HG03060 (cell line): ENCODE measurements around the gene SFT2D3.

Experiments used
- ATAC-seq: cut with Tn5 transposase; IDR thresholded peaks from one replicate; pipeline ENCODE4 v1.9.1; 2021; ENCODE audit warnings: low read depth, moderate number of reproducible peaks; ENCODE audit not compliant: unreplicated experiment

SFT2D3 gene, protein sequence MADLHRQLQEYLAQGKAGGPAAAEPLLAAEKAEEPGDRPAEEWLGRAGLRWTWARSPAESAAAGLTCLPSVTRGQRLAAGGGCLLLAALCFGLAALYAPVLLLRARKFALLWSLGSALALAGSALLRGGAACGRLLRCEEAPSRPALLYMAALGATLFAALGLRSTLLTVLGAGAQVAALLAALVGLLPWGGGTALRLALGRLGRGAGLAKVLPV

DNA sequence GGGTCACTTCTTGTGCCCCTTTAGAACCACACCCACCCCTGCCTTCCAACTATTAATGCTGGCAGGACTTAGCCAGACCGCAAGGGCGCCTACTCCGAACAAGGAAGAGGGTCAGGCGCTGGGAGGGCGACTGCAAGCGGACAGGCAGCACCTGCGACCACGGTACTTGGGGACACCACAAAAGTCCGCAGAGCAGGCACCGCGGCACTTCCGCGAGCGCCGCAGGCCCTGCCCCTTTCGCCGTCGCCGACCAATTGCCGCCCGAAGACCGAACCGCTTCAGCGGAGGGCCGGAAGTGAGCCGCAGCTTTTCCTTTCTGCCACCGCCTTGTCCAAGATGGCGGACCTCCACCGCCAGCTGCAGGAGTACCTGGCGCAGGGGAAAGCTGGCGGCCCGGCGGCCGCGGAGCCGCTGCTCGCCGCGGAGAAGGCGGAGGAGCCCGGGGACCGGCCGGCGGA lies at the start of gene SFT2D3:
SFT2D3 (plus strand) TSS at position 305 of the 458 bp plus-strand sequence; CDS start at position 337, 32 bp downstream.
- peak; percentile 39 for ATAC-seq

DNA sequence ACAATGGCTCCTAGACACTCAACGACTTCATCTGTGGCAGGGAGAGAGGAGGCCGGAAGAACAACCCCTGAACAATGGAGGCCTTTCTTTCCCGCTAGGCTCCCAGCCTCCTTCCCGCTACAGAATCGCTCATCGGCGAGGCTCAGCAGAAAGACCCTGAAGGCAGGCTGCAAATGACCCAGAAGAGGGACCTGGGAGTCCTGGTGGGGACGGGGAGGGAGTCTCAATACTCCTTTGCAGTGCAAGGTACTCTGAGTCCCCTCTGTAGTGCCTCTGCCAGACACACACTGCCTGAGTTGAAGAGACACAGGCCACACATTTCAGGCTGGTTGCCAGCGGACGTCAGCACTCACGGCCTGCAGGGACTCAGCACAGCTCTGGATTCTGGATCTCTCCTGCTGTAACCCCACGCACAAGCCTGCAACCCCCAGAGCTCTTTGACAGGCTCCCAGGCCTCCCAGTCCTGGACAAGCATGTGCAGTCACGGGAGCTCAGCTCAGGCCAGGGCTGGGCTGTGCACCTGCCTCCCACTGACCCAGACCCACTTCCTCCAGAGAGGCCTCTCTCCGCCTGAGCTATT lies 49.2 kb upstream of the SFT2D3 start:
- no peak for ATAC-seq

DNA sequence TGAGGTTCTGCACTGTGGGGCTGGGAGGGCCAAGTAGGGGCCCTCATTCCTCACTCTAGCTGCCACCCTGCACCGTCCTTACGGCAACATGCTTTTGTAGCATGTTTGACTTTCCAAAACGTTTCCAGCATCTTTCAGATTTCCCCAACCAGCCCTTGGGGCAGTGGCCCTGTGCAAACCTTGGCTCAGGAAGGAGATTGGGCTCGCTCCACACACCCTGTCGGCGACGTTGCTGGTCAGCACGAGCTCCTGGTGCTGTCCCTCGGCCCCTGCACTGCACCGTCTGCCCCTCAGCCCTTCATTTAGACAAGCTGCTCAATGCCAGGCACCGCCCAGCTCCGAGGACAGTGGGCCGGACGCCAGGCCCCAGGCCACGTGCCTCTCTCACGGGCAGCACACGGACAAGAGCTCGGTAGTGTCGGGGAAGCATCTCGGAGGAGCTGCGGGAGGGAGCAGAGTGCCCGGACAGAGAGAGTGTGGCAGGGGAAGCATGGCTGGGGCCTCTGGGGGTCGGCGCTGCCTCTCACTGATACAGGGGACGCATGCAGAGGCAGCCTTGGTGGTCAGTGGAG lies 48.4 kb upstream of the SFT2D3 start:
- ATAC-seq = no peak

DNA sequence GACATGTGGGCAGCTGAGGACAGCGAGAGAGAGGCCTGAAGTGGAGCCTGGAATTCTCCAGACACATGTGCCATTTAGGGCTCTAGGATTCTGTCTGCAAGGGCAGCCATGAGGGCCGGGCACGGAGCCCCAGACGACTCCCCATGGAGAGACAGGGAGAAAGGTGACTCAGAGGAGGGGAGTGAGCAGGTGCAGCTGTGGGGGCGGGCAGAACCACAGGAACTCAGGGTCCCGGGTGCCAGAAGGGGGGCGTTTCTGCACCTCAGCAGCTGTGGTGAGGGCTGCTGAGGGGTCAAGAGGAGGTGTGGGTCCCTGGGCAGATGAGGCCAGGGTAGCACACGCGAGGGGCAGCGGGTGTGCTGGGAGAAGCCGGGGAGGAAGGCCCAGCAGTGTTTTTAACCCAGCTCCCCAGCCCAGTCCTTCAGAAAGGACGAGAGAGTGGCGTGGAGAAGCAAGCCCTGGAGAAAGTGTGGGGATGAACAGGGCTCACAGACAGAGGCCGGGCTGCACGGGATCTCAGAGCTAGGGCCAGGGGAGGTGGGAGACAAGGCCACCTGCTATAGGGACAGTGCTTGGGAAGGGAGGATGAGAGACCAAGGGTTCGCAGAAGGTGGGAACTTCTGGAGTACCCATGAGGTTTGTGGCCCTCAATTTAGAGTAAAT lies 47.7 kb upstream of the SFT2D3 start:
- ATAC-seq = no peak

DNA sequence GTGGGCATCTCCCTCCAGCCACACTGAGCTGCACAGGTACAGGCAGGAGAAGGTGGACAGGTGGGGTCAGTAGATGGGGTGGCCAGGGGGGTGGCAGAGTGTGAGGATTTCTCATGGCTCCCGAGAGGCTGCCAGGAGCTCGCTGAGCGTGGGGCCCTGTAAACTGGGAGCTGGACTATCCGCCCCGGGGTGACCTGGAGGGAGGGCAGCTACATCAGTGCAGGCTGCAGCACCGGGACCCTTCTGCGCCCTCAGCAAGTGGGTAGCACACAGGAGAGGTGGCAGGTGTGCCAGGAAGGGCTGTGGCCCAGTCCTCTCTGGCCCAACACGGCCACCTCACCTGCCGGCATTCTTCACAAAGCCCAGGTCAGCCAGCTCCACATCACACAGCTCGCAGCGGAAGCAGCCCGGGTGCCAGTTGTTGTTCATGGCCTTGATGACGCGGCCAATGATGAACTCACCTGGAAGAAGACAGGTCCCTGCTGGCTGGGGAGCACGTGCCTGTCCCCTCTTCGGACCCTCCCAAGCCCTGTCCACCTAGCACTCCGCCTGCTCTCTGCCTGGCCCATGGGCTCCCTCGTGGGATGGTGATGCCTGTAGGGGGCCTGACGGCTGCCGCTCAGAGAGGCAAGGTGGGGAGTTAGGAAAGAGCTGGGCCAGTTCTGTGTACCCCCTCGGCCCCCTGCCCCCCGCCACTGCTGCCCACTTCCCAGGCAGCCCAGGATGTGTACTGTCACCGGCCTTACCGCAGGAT lies 47.0 kb upstream of the SFT2D3 start:
- no peak for ATAC-seq

DNA sequence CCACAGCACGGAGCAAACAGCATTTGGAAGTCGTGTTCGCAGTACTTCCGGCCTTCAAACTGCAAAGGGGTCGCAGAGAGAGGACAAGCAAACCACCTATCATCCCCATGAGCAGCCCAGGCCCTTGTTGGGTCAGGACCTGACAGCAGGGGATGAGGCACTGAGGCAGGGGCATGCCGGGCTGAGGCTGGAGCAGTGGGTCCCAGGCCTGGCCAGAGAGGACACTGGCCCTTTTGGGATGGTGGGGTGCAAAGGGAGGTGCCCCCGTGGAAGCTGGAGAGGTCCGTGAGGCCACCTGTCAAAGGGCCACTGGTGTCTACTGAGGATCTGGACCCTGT lies 46.5 kb upstream of the SFT2D3 start:
- no peak for ATAC-seq

DNA sequence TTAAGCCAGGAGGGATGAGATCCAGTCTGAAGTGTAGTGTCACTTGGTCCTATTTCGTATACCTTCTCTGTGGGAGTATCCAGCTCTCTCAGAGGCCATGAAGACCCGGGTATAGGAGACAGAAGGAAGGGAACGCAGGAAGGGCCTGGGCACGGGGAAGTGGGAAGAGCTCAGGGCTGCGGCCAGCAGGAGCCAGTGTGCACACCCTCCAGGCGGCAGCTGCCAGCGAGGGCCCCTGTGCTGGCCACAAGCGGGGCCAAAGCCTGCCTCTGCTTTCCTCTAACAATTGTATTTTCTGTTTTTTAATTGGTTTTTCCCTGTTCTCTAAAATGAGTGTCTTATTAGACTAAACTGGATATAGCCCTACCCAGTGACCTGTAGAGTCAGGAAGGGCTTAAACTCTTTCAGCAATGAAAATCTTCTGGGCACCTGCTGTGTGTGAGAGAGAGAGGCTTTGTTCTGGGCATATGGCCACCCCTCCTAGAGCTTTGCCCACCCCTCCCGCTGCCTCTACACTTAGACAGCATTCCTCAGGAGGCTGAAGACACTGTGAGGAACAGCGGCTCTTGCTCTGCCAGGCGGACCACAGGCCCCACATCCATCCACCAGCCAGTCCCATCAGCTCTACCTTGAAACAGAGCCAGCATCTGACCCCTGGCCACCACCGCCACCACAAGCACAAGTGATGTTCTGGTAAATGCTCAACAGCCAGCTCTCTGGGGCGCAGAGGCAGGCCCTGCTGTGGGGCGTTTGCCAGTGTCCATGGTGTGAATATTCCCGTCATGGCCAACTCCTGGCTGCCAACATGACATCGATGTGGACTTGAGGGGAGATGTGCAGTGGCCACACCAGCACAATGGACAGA lies 45.9 kb upstream of the SFT2D3 start:
- ATAC-seq = no peak

DNA sequence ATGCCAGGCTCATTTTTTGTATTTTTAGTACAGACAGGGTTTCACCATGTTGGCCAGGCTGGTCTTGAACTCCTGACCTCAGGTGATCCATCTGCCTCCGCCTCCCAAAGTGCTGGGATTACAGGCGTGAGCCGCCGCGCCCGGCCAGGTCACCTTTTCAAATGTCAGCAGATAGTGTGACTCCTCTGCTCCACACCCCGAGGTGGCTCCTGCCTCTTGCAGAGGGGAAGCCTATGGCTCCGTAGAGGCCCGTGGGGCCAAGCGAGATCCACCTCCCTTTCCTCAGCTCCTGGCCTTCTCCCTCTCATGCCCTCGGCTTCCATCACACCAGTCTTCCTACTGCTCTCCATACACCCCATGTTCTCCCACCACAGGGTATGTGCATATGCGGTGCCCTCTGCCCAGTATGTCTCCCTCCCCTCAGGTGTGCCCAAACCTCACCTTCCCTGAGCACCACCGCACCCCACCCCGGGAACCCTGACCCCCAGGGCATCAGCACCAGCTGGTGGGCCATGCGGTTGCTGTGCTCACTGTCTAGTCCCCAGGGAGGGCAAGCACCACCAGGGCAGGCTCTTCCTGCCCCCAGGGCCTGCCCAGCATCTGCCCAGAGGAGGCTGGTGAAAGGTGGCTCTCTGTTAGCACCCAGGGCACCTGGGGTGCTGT lies 44.6 kb upstream of the SFT2D3 start:
- ATAC-seq = no peak

DNA sequence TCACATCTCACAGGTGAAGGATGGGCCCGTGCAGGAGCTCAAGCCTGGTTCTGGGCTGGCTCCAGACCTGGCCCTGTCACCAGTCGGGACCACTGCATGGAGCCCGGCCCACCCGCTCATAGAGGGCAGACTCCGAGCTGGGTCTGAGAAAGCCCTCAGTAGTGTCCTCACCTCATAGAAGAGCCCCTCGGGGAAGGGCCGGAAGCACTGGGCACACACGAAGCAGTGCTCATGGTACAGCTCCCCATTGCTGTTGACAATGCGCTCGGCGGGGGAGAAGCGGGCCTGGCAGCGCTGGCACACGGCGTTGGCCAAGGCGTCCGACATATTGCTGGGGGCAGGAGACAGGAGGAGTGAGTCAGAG lies 44.1 kb upstream of the SFT2D3 start:
- ATAC-seq = no peak

DNA sequence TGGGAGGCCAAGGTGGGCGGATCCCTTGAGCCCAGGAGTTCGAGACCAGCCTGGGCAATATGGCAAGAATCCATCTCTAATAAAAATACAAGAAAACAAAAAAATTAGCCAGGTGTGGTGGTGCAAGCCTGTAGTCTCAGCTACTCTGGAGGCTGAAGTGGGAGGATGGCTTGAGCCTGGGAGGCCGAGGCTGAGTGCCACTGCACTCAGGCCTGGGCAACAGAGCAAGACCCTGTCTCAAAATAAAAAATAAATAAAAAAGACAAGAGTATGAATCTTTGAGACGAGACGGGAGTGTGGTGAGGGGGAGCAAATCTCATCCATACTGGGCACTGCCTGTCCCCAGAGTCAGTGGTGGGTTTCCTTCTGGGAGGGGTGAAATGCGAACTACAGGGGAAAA lies 43.2 kb upstream of the SFT2D3 start:
- ATAC-seq = no peak

DNA sequence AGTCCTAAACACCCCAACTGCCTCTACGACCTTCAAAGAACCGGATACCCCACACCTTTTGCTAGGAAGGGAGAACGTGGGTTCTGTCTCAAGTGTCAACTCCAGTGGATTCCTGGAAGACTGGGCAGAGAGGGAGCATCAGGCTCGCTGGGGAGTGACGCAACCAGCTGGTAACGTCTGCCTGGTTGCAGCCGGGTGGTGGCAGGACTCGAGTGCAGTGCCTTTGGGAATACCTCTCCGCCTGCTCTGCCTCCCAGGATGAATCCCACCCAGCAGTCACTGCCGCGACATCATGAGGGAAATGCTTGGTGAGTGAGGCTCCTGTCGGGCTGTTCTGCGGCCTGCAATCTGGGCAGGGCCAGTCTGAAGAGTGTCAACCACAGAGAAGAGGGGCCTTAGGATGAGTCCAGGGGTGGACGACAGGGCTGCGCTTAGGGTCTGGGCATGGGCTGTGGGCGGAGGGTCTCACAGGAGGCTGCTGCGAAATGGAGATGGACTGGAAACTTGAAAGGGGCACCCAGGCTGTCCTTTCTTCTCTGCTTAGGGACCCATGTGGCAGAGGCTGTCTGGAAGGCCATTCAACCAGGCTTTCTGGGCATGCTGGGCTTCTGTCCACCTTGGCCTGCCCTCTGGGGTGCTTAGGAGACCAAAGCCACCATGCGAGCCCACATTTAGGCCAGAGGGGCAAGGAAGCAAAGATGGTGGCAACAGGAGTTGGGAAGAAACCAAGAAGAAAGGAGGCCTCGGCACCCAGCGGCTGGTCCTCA lies 42.5 kb upstream of the SFT2D3 start:
- no peak for ATAC-seq

DNA sequence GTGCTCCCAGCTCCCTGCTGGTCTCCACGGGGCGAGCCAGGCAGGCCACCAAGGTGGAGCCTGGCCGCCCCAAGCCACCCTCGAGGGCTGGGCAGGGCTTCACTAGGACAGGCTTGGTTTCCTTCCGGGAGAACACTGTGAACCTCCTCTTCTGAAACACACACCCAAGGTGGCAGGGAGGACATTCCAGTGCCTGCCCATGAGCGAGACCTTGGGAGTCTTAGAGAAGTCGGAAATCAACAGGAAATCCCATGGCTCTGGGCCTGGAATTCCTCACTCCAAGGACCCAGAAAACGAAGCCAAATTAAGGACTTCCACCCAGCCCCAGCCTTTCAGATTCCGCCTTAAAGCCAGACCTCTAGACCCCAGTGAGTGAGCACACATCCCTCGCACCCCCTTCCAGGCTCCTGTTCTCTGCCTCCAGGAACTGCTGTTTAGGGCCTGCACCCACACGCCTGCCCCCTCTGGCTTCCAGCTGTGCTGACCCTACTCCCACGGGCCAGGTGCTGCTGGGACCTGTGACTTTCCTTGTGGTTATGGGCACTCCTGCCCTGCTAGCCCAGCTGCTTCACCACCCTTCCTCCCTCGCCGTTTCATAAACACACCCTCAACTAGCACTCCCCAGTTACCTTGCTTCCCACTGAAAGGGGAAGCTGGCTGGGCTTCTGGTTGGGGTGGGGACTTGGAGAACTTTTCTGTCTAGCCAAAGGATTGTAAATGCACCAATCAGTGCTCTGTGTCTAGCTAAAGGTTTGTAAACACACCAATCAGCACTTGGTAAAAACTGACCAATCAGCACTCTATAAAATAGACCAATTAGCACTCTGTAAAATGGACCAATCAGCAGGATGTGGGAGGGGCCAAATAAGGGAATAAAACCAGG lies 41.6 kb upstream of the SFT2D3 start:
- no peak for ATAC-seq

DNA sequence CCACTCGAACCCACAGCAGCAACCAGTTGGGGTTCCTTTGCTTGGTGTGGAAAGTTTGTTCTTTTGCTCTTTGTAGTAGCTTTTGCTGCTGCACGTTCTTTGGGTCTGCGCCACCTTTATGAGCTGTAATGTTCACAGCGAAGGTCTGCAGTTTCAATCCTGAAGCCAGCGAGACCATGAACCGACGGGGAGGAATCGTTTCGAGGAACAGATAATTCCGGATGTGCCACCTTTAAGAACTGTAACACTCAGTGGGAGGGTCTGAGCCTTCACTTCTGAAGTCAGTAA lies 41.1 kb upstream of the SFT2D3 start:
- no peak for ATAC-seq

DNA sequence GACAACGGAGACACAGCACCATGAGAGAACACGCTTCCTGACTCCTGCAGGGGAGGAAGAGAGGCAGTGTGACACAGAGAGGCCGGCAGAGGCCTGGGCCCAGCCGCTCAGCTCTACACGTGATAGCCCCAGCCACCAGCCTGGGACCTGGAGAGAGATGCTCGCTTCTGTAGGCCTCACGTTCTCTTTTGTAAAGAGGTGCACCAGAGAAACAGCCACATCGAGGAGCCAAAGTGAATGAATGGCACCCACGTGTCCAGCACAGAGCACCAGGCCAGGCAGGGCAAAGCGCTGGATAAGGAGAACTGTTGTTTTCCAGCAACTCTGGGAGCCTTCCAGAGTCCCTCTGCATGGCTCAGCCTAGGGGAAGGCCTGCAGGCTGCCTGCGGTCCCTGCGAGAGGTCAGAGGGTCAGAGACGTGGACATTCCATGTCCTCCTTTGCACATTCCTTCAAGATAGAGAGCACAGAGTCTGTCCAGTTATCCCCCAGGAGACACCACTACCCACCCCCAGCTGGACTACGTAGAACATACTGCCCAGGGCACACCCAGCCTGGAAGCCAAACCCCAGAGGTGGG lies 40.1 kb upstream of the SFT2D3 start:
- ATAC-seq = no peak

DNA sequence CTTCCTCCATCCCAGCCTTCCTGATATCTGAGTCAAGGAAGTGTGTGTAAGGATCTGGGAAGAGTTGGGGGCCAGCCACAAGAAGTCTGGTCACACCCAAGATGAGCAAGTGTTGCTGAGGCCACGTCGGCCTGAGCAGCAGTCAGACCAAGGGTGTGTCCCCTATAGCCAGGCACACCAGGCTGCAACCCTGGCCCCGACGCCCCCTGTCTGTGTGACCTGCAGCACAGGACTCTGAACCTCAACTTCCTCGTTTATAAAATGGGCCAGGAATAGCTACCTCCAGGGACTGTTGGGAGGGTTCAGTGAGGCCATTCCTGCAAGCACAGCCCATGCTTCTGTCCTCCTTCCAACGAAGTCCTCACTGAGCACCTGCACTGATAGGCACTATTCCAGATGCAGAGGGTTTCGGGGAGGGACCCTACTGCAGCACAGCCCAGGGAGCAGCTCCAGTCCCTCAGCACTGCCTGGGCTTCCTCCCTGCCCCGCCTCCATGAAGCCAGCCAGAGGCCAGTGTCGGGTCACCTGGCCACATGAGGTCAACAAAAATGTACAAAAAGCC lies 39.3 kb upstream of the SFT2D3 start:
- ATAC-seq = no peak

DNA sequence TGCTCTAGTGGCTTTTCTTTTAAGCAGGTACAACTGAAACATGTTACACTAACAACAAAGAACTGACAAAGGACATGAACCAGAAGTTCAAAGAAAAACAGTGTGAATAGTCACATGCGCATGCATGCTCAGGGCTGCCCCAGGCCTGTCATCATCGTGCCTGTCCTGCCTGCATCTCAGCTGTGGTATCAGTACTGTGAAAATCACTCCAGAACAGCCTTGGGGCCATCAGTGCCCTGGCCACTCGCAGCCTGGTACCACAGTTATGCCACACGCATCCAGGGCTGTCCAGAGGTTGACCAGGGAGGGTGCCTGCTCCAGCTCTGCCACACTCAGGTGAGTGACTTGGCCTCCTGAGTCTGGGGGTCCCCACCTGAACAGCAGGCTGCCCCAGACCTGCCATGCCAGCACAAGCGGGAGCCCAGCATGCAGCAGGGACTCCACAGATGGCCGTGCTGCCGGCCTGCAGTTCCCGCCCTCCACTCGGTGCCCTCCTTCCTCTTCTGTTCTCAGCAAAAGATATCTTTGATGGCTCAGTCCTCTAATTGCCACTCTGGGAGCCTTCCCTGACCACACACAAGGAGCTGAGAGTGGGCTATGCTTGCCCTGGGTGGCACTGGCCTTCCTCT lies 38.2 kb upstream of the SFT2D3 start:
- no peak for ATAC-seq

DNA sequence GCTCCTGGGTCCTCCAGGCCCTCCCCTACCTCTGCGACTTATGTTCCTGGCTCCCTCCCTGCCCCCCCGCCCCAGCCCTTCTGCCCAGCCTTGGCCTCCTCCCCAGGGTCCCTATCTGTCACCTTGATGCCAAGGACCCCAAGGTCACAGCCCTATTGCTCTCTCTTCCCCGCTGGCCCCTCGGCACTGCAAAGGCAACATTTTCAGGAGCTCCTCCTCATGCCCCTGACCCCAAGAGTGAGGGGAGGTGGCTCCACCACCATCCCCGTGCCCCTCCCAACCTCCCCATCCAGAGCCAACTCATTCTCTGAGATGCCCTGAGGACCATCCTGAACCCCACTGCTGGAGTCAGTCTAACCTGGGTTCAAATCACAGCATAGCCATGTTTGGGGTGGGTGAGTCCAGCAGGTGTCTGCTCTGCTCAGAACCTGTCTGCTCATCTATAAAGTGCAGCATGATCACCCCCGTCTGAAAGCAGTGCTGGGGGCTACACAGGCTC lies 37.7 kb upstream of the SFT2D3 start:
- ATAC-seq = no peak
